Measurements from ENCODE around the gene CEP83.
A peak's percentile ranks its signal among the peaks of the same experiment; 100 is the strongest.
"Not testable (repeated sequence)": the region's sequence is repeated elsewhere in the genome, so short reads cannot be mapped to it uniquely, and the experiment has no call there.

The CEP83 gene

GRCh38 chr12:94377599-94377998 lies 82.1 kb downstream of the CEP83 start:
- no peak for DNase-seq (ENCODE audit: low spot score)

DNA sequence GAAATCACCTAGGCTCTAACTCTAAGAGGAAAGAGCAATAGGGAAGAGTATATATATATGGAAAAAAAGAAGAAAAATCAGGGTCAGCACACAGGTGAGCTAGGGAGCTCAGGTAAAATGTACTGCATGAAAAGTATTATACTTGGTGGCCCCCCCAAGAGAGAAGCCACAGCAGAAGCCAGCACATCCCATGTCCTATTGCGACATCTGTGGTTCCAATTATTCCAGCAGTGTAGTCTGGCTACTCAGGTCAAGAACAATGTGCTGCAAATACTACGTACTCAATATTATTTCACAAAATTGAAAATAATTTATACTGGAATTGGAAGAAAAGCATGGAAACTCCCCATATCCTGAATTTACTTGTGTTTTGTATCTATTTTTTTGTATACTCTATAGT lies 85.5 kb downstream of the CEP83 start:
- DNase-seq (ENCODE audit: low spot score), result no peak

GRCh38 chr12:94372461-94372860 lies 87.2 kb downstream of the CEP83 start:
- DNase-seq (ENCODE audit: low spot score), result no peak

GRCh38 chr12:94362653-94363052 lies 97.0 kb downstream of the CEP83 start:
- no peak for DNase-seq (ENCODE audit: low spot score)

DNA sequence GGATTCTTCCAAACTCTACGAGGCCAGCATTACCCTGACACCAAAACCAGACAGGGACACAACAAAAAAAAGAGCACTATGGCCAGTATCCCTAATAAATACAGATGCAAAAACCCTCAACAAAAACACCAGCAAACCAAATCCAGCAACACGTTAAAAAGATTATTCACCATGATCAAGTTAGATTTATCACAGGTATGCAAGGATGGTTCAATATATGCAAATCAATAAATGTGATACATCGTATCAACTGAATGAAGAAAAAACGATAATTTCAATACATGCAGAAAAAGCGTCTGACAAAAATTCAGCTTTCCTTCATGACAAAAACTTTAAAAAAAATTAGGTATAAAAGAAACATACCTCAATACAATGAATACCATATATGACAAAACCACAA lies 99.9 kb downstream of the CEP83 start:
- no peak for DNase-seq (ENCODE audit: low spot score)

- DNase-seq (ENCODE audit: low spot score), result no peak
Measured at GRCh38 chr12:94353130-94353529, 106.5 kb downstream of the CEP83 start.

GRCh38 chr12:94340573-94340972 lies 119.1 kb downstream of the CEP83 start:
- no peak for DNase-seq (ENCODE audit: low spot score)

GRCh38 chr12:94338006-94338794 lies 121.5 kb downstream of the CEP83 start:
- DNase-seq (ENCODE audit: low spot score), result no peak

DNA sequence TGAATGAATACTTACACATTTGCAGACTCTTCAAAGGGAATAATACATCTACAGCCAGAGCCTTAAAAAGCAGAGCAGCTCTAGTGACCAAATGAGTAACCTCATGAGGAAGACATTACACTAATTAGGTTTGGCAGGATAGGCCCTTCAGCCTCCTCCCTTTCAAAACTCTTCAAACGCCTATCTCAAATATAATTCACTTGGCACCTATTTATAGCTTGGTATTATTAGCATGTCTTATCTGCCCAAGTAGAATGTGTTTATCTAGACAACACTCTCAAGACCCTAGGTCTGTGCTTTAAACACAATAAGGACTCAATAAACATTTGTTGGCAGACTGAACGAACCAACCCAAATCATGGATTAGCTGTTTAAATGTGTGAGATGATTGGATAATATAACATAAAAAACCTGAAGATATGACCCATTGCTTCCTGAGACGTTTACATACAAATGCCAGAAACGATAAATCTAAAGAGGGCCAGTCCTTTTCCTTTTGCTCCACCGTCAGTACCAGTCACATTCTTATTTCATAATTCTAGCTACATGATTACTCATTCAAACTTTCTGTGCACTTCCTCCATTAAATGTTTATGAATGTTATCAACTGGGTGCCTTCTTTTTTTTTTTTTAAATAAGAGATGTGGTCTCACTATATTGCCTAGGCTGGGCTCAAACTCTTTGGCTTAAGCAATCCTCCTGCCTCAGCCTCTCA lies 123.3 kb downstream of the CEP83 start:
- DNase-seq (ENCODE audit: low spot score), result no peak

DNA sequence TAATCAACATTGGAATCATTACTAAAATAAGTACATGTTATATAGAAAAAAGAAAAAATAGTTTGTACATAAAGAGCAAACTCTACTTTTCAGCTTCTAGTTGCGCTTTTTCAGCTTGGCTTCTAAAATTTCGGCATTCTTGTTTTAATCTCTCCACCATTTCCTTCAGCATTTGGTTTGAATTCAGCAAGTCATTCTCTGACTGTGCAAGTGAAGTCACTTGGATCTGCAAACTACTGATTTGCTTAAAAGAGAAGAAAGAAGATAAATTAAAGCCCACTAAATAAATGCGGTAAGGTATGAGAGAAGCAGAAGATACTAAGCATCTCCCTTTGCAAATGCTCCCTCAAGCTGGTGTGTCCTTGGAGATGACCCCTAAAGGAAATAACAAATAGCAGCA lies 126.3 kb downstream of the CEP83 start:
- DNase-seq (ENCODE audit: low spot score), result no peak

DNA sequence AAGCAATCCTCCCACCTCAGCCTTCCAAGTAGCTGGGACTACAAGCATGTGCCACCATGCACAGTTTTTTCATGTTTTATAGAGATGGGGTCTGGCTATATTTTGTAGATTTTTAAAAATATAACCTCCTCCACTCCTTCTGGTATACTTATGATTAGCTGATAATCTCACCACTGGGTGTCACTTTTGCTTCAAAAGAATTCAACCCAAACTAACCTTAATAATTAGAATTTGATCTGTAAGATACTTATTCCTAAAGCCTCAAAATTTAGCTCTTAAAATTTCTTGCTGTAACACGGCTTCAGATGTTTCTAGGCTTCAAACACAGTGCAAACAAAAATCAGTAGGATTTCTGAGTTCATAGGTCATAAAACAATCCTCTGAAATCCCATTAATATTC lies 130.3 kb downstream of the CEP83 start:
- no peak for DNase-seq (ENCODE audit: low spot score)

DNA sequence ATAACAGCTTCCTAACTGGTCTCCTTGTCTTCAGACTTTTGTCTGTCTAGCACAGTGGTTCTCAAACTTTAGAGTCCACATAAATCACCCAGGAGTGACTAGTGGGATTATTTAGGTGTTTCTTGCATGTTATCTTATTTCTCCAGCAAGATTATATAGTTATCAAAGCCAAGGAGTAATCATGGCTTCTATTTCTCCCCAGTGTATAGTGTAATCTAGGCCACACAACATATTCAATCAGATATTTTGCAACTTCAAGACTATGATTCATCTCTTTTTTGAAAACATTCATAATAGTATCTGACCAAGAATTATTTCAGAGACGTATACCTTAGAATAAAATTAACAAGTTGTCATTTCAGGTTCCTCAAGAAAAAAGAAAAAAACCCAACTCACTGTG lies 131.9 kb downstream of the CEP83 start:
- DNase-seq (ENCODE audit: low spot score), result no peak

DNA sequence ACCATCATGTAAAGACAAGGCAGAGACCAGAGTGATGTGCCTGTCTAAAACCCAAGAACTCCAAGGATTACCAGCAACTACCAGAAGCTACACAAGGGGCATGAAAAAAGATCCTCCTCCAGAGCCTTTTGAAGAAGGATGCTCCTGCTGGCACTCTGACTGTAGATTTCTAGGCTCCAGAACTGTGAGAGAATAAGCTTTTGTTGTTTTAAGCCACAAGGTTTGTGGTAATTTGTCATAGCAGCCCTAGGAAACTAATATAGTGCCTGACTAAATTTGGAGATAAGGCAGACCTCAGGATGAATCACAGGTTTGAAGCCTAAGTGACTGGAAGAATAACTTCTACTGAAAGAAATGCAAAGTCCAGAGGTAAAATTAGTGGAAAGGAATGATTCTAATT lies 132.9 kb downstream of the CEP83 start:
- DNase-seq (ENCODE audit: low spot score), result peak; percentile 35

GRCh38 chr12:94326234-94326633 lies 133.4 kb downstream of the CEP83 start:
- no peak for DNase-seq (ENCODE audit: low spot score)

DNA sequence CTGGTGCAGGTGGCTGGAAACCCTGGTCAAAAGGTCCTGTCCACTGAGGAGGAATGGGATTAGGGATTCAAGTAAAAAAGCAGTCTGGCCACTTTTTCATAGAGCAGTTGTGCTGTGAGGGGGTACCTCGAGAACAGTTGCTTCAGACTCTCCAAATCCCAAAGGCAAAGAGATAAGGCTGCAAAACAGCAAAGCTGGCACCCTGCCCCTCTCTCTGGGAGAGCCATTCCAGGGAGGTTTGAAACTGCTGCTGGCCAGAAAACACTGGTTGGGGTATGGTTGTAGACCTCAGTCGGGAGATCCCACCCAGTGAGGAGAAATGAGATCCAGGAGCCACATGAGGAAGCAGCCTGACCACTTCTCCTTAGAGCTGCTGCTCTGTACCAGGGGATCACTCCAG lies 137.3 kb downstream of the CEP83 start:
- no peak for DNase-seq (ENCODE audit: low spot score)

DNA sequence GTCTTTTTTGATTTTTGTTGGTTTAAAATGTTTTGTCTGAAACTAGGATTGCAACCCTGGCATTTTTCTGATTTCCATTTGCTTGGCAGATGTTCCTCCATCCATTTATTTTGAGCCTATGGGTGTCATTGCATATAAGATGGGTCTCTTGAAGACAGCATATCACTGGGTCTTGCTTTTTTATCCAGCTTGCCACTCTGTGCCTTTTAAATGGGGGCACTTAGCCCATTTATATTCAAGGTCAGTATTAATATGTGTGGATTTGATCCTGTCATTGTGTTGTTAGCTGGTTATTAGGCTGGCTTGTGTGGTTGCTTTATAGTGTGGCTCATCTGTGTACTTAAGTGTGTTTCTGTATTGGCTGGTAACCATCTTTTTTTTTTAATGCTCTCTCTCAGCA lies 139.6 kb downstream of the CEP83 start:
- DNase-seq (ENCODE audit: low spot score), result no peak

DNA sequence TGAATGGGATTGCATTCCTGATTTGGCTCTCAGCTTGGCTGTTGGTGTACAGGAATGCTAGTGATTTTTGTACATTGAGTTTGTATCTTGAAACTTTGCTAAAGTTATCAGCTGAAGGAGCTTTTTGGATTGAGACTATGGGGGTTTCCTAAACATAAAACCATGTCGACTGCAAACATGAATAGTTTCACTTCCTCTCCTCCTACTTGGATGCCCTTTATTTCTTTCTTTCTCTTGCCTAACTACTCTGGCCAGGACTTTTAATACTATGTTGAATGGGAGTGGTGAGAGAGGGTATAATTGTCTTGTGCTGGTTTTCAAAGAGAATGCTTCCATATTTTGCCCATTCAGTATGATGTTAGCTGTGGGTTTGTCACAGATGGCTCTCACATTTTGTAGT lies 141.5 kb downstream of the CEP83 start:
- DNase-seq (ENCODE audit: low spot score), result no peak

GRCh38 chr12:94316600-94316999 lies 143.1 kb downstream of the CEP83 start:
- not testable (repeated sequence) for DNase-seq (ENCODE audit: low spot score)

DNA sequence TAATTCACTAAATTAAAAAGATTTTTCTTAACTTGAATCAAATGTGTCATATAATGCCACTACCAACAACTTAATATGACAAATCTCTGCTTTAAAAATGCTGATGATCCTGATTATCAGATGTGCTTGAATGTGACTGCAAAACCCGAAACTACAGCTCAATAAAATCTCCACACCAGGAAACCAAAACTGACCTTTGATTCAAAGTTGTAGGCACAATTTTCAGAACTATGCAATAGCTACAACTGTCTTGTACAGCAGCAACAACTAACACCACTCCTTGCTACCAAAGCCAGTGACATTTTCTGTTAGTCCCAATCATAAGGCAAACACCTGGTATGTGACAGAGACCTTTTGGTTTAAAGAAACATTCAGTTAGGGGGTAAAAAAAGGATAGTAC lies 147.3 kb downstream of the CEP83 start:
- DNase-seq (ENCODE audit: low spot score), result no peak

GRCh38 chr12:94309373-94309772 lies 150.3 kb downstream of the CEP83 start:
- DNase-seq (ENCODE audit: low spot score), result no peak

DNA sequence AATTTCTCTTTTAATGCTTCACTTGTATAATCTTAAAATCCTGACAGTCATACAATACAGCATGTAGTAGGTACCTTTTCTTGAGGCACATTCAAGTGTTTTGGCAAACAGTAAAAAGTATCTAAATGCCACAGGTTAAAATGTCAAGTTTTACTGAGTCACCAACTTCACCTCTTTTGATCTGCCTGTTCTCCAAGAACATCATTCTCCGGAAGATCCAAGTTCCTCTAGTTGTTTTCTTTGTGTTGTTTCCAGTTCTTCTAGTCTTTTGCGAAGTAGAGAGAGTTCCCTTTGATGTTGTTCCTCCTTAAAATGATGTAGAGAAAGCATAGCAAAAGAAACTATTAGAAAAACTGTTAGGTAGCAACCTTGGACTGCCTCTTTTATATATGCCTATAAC lies 151.1 kb downstream of the CEP83 start:
- no peak for DNase-seq (ENCODE audit: low spot score)

DNA sequence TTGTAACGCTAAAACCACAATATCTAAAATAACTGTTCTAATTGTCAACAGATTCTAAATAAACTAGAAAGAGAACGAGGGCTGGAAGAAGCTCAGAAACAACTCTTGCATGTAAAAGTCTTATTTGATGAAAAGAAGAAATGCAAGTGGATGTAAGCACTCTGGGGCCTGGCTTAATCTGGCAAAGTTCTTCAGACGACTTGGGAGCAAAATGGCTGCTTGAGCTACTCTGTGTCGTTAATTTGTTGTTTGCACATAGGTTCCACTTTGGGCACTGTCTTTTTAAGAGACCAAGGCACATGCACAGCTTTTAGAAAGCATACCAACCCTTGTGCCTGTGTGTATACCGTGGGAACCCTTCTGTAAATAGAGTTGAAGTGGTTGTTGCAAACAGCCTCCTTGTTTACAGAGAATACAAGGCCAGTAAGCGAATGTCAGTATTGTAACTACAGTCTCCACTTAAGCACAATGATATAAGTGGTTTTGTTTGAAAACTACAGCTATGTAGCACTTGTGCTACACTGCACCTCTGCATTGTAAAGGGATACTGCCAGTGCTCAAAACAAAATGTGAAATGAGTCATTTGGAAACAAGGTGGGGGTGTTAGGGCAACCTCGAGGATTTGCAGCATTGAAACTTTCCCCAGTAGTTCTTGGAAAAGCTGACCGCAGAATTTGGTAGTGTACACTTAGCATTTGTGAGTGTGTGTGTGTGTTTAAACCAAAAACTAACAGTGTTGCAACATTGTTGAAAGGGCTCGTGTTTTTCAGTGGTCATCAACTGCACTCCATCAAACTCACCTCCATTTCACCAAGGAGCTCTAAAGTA lies 154.3 kb downstream of the CEP83 start:
- DNase-seq (ENCODE audit: low spot score), result no peak

GRCh38 chr12:94304566-94305061 lies 155.1 kb downstream of the CEP83 start:
- DNase-seq (ENCODE audit: low spot score), result peak; percentile 64

Data from AG20443 (cell line).